ENCODE measurements around the gene CX3CR1. TPM values are rescaled to one million over a fixed set of nuclear protein-coding genes. Genes with fewer than 3 reads are reported as not detected.

Gene CX3CR1, protein sequence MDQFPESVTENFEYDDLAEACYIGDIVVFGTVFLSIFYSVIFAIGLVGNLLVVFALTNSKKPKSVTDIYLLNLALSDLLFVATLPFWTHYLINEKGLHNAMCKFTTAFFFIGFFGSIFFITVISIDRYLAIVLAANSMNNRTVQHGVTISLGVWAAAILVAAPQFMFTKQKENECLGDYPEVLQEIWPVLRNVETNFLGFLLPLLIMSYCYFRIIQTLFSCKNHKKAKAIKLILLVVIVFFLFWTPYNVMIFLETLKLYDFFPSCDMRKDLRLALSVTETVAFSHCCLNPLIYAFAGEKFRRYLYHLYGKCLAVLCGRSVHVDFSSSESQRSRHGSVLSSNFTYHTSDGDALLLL
- total RNA-seq (1.0 TPM), polyA plus RNA-seq (1 to 10 TPM; 1.1 to 2.2 (median 1.7) TPM)

DNA sequence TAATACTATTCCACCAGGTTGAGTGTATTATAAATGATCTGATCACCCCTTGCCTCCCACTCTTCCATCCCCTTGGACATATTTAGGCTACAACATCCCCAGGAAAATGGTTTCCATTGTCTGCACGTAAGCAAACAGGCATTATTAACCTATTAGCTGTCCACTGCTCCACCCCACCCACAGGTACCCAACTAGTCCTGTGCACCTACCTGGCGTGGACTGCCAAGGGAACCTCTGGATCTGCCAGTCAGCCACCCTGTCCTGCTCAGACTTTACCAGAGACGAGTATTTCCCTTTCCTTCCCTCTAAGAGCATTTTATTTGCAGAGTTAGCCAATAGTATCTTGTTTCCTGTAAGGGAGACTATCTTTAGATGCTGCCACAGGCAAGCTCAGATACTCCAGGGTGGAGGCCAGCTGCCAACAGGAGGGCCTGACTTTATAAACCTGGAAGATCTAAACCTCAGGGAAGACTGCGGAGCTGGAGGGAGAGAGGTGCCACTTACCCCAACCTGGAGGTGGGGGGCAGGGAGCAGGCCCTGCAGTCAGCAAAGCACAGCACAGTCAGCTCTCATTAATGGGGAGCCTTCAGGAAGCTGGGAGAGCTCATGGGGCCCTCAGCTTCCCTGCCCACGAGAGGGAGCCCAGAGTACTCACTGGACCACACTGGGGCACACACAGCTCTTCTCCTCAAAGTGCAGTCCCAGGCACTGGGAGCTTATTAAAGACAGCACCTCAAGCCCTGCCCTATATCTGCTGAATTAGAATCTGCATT is at the start of gene CX3CR1:
Gene CX3CR1 (minus strand): TSS at position 292 of the 773 bp plus-strand sequence. CDS start 13,527 bp downstream, outside the sequence.
- no peaks in the 10 kb centered on the region for H3K9me3 Mint-ChIP-seq
- H3K36me3 Mint-ChIP-seq, result no peaks in the 10 kb centered on the region
- H3K4me1 Mint-ChIP-seq, result peaks cover 0 to 16% (median 7%) of the 10 kb centered on the region in 4 donors
- no peaks in the 10 kb centered on the region for H3K36me3 ChIP-seq (ENCODE audit: control insufficient read depth, insufficient read depth, low read length)
- no peak within 1 kb of the TSS for H3K27ac ChIP-seq (ENCODE audit: insufficient read depth, low read length, poor library complexity, severe bottlenecking)
- no peaks in the 10 kb centered on the region for H3K27me3 ChIP-seq (ENCODE audit: control insufficient read depth, insufficient read depth, low read length)
- no peak within 1 kb of the TSS for H3K4me3 ChIP-seq (ENCODE audit: low read depth, low read length)
- no peak for ATAC-seq (ENCODE audit: low read depth in 2 of 2)
- DNase-seq, result no peak
- H3K9me3 ChIP-seq (ENCODE audit: control insufficient read depth in 2 of 2, low read length in 2 of 2), result no peaks in the 10 kb centered on the region
- H3K27me3 Mint-ChIP-seq, result no peaks in the 10 kb centered on the region
- peak within 1 kb of the TSS in 1 of 3 donors; percentile 41 for H3K27ac Mint-ChIP-seq
- no peak within 1 kb of the TSS for H3K4me3 Mint-ChIP-seq
- H3K4me1 ChIP-seq (ENCODE audit: control insufficient read depth, insufficient read depth, low read length, poor library complexity, severe bottlenecking), result no peaks in the 10 kb centered on the region

DNA sequence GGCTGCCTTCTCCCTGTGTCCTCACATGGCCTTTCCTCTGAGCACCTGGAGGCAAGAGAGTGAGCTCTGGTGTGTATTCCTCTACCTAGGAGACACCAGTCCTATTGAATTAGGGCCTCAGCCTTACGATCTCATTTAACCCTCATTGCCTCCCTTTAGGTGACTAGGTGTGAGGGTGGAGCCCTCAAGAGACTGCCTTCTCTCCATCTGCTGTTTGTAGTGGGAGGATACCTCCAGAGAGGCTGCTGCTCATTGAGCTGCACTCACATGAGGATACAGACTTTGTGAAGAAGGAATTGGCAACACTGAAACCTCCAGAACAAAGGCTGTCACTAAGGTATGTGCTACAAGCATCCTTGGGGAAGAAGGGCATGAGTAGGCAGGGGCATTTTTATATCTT is 49.7 kb upstream of the CX3CR1 start, which contains the start of gene CCR8:
Gene CCR8 (plus strand): TSS at position 217 of the 400 bp plus-strand sequence. CDS start 2,623 bp downstream, outside the sequence.
- peak in 1 of 3 donors; percentile 61 for DNase-seq
- peak within 1 kb of the TSS; percentile 92 for H3K4me3 ChIP-seq (ENCODE audit: low read depth, low read length)
- peak within 1 kb of the TSS; percentile 90 to 95 (median 93) for H3K4me3 Mint-ChIP-seq

DNA sequence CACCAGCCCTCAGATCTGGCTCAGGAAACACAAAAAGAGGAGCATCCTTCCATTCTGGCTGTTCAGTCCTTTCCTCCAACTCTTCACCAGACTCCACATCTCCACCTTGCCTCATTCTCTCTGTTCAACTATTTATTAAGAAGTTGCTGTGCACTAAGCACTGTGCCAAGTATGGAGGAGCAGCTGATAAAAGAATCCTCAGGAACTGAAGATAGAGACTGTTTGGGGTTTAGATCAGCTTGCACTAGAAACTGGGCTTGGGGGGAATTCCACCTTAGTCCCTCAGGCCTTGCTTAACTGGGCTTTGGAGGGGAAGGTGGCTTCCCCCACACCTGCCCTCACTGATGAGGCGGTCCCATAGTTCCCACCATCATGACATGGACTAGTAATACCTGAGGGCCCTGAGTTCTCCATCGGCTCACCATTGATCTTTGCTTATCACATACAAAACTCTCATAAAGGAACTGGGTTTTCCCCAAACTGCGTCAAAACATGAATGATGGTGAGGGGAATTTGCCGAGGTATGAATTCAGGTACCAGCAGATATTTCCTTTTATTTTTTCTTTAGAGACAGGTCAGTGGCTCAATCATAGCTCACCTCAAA is 48.0 kb upstream of the CX3CR1 start:
- H3K4me3 Mint-ChIP-seq, result peak overlapping the region; percentile 54 to 90 (median 74)
- peak in 2 of 3 donors; percentile 39 to 52 for DNase-seq
- ATAC-seq (ENCODE audit: low read depth in 2 of 2), result peak; percentile 21 to 29

More for the DNA sequence above, 49.7 kb upstream of the CX3CR1 start, which contains the start of gene CCR8:
- ATAC-seq (ENCODE audit: low read depth in 2 of 2), result peak; percentile 60 to 61
- Mint-ChIP-seq H3K4me1 (peaks cover 46 to 79% (median 60%) of the 10 kb centered on the region in 4 donors), H3K9me3 (peaks cover 0 to 4% (median 0%) of the 10 kb centered on the region in 7 donors), H3K27ac (peak within 1 kb of the TSS; percentile 88 to 93 (median 90)), H3K36me3 (peaks cover 9% of the 10 kb centered on the region), H3K27me3 (no peaks in the 10 kb centered on the region)
- no peaks in the 10 kb centered on the region for H3K27me3 ChIP-seq (ENCODE audit: control insufficient read depth, insufficient read depth, low read length)
- H3K9me3 ChIP-seq (ENCODE audit: control insufficient read depth in 2 of 2, low read length in 2 of 2), result no peaks in the 10 kb centered on the region
- H3K4me1 ChIP-seq (ENCODE audit: control insufficient read depth, insufficient read depth, low read length, poor library complexity, severe bottlenecking), result peaks cover 68% of the 10 kb centered on the region
- peak within 1 kb of the TSS; percentile 88 for H3K27ac ChIP-seq (ENCODE audit: insufficient read depth, low read length, poor library complexity, severe bottlenecking)
- H3K36me3 ChIP-seq (ENCODE audit: control insufficient read depth, insufficient read depth, low read length), result peaks cover 12% of the 10 kb centered on the region

DNA sequence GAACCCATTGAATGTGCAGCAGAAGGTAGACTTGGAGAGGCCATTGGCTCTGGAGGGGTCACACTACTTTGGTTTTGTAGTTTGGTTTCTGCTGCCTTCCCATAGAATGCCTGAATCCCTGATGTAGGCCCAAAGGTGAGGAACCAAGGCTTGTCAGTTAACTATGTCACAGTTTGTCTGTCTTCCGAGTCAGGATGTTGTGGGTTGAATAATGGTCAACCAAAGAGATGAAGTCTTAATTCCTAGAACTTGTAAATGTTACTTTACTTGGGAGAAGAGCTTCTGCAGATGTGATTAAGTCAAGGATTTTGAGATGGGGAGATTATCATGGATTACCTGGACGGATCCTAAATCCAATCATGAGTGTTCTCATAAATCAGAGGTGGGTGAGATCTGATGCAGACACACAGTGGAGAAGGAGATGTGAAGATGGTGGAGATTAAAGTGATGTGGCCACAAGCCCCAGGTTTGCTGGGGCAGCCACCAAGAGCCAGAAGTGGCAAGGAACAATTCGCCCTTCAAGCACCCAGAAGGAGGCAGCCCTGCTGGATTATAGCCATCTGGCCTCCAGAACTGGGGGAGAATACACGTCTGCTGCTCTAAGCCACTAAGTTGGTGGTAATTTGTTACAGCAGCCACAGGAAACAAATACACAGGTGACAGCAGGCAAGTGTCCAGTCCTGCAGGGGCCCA is 47.4 kb upstream of the CX3CR1 start:
- H3K4me1 Mint-ChIP-seq, result peaks cover 48 to 78% (median 64%) of the 10 kb centered on the region in 4 donors
- H3K27me3 Mint-ChIP-seq, result no peaks in the 10 kb centered on the region
- peaks cover under 1% of the 10 kb centered on the region for H3K36me3 Mint-ChIP-seq
- no peaks in the 10 kb centered on the region for H3K9me3 Mint-ChIP-seq
- peak overlapping the region; percentile 84 to 93 (median 90) for H3K27ac Mint-ChIP-seq
- Histone ChIP-seq H3K36me3 (ENCODE audit: control insufficient read depth, insufficient read depth, low read length) (peaks cover under 1% of the 10 kb centered on the region), H3K27ac (ENCODE audit: insufficient read depth, low read length, poor library complexity, severe bottlenecking) (peak overlapping the region; percentile 88), H3K27me3 (ENCODE audit: control insufficient read depth, insufficient read depth, low read length) (no peaks in the 10 kb centered on the region), H3K4me3 (ENCODE audit: low read depth, low read length) (peak overlapping the region; percentile 92), H3K4me1 (ENCODE audit: control insufficient read depth, insufficient read depth, low read length, poor library complexity, severe bottlenecking) (peaks cover 82% of the 10 kb centered on the region), H3K9me3 (ENCODE audit: control insufficient read depth in 2 of 2, low read length in 2 of 2) (no peaks in the 10 kb centered on the region)
- ATAC-seq (ENCODE audit: low read depth in 2 of 2), result no peak
- H3K4me3 Mint-ChIP-seq, result peak overlapping the region; percentile 54 to 90 (median 82)
- DNase-seq, result peak in 1 of 3 donors; percentile 50

More for the DNA sequence above, 48.0 kb upstream of the CX3CR1 start:
- Histone ChIP-seq H3K9me3 (ENCODE audit: control insufficient read depth in 2 of 2, low read length in 2 of 2) (no peaks in the 10 kb centered on the region), H3K4me1 (ENCODE audit: control insufficient read depth, insufficient read depth, low read length, poor library complexity, severe bottlenecking) (peaks cover 80% of the 10 kb centered on the region), H3K27ac (ENCODE audit: insufficient read depth, low read length, poor library complexity, severe bottlenecking) (peak overlapping the region; percentile 88), H3K36me3 (ENCODE audit: control insufficient read depth, insufficient read depth, low read length) (peaks cover 7% of the 10 kb centered on the region), H3K27me3 (ENCODE audit: control insufficient read depth, insufficient read depth, low read length) (no peaks in the 10 kb centered on the region), H3K4me3 (ENCODE audit: low read depth, low read length) (peak overlapping the region; percentile 92)
- Mint-ChIP-seq H3K4me1 (peaks cover 47 to 82% (median 62%) of the 10 kb centered on the region in 4 donors), H3K36me3 (peaks cover 5% of the 10 kb centered on the region), H3K27ac (peak overlapping the region; percentile 84 to 93 (median 90)), H3K9me3 (no peaks in the 10 kb centered on the region), H3K27me3 (no peaks in the 10 kb centered on the region)

DNA sequence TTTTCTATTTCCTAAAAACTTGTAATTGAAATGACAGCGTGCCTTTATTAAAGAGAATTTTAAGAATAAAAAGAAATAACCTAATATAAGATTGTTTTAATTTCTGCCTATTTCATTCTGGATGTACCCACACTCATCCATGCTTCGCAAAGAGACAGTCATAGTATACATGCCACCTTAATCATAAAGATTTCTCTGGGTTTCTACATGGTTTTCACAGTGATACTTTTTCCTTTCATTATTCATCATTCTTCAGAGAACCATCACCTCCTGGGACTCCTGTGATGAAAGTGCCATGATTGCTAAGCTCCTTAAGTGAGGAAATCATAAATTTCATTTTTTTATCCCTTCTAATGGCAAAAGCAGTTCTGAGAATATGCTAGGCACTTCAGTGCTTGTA is 45.4 kb upstream of the CX3CR1 start:
- Mint-ChIP-seq H3K36me3 (no peaks in the 10 kb centered on the region), H3K27ac (peak overlapping the region in 1 of 3 donors; percentile 83), H3K9me3 (peaks cover 0 to 1% (median 0%) of the 10 kb centered on the region in 7 donors), H3K27me3 (no peaks in the 10 kb centered on the region), H3K4me1 (peaks cover 47 to 84% (median 65%) of the 10 kb centered on the region in 4 donors), H3K4me3 (peak overlapping the region in 2 of 4 donors; percentile 26 to 52)
- Histone ChIP-seq H3K9me3 (ENCODE audit: control insufficient read depth in 2 of 2, low read length in 2 of 2) (no peaks in the 10 kb centered on the region), H3K27ac (ENCODE audit: insufficient read depth, low read length, poor library complexity, severe bottlenecking) (peak overlapping the region; percentile 88), H3K4me3 (ENCODE audit: low read depth, low read length) (peak overlapping the region; percentile 47), H3K36me3 (ENCODE audit: control insufficient read depth, insufficient read depth, low read length) (no peaks in the 10 kb centered on the region), H3K27me3 (ENCODE audit: control insufficient read depth, insufficient read depth, low read length) (no peaks in the 10 kb centered on the region), H3K4me1 (ENCODE audit: control insufficient read depth, insufficient read depth, low read length, poor library complexity, severe bottlenecking) (peaks cover 81% of the 10 kb centered on the region)
- DNase-seq, result no peak
- no peak for ATAC-seq (ENCODE audit: low read depth in 2 of 2)

DNA sequence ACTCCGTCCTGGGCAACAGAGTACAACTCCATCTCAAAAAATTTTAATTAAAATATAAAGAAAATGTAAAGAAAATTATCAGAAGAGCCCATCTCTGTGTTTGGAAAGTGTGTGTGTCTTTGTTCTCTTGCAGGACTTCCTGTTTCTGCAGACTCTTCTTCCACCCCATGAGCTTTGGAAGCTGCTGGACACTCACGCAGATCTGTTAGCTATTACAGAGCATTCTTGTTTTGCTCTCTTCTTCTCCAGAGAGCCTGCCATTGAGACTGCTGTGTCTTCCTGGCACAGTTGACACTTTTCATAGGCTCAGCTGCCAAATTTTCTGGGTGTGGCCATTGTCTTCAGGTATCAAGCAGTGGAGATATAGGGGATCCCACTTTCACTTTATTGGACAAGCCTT is 43.7 kb upstream of the CX3CR1 start:
- Histone ChIP-seq H3K36me3 (ENCODE audit: control insufficient read depth, insufficient read depth, low read length) (no peaks in the 10 kb centered on the region), H3K9me3 (ENCODE audit: control insufficient read depth in 2 of 2, low read length in 2 of 2) (no peaks in the 10 kb centered on the region), H3K4me3 (ENCODE audit: low read depth, low read length) (peak overlapping the region; percentile 21), H3K4me1 (ENCODE audit: control insufficient read depth, insufficient read depth, low read length, poor library complexity, severe bottlenecking) (peaks cover 70% of the 10 kb centered on the region), H3K27me3 (ENCODE audit: control insufficient read depth, insufficient read depth, low read length) (no peaks in the 10 kb centered on the region), H3K27ac (ENCODE audit: insufficient read depth, low read length, poor library complexity, severe bottlenecking) (no peak overlapping the region)
- H3K9me3 Mint-ChIP-seq, result peaks cover 0 to 1% (median 0%) of the 10 kb centered on the region in 7 donors
- peak overlapping the region; percentile 39 to 83 (median 49) for H3K27ac Mint-ChIP-seq
- DNase-seq (no peak), ATAC-seq (ENCODE audit: low read depth in 2 of 2) (no peak)
- no peaks in the 10 kb centered on the region for H3K36me3 Mint-ChIP-seq
- no peaks in the 10 kb centered on the region for H3K27me3 Mint-ChIP-seq
- peak overlapping the region in 3 of 4 donors; percentile 19 to 42 (median 40) for H3K4me3 Mint-ChIP-seq
- peaks cover 42 to 84% (median 63%) of the 10 kb centered on the region in 4 donors for H3K4me1 Mint-ChIP-seq

Measured in CD4-positive, CD25-positive, alpha-beta regulatory T cell (primary cell).